HG03520 (cell line): ENCODE data around the gene MRPL20.
"Not testable (repeated sequence)": the region's sequence is repeated elsewhere in the genome, so short reads cannot be mapped to it uniquely, and the experiment has no call there.

Source experiments
- ATAC-seq: cut with Tn5 transposase; IDR thresholded peaks from one replicate; pipeline ENCODE4 v1.9.1; 2021; ENCODE audit warnings: mild to moderate bottlenecking, moderate library complexity; ENCODE audit not compliant: unreplicated experiment

Gene MRPL20

DNA sequence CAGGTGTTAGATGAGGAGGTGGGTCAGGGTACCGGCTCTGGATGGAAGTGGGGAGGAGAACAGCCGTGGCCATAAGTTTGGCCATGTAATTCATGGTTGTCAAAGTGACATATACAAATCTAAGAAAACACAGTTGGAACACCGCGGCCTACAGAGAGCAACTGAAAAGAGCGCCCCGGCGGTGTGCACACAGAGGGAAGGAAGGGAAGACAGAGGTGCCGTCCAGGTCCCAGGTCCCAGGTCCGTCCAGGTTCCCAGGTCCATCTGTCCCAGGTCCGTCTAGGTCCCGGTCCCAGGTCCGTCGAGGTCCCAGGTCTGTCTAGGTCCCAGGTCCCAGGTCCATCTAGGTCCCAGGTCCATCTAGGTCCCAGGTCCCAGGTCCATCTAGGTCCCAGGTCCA, 4.5 kb upstream of the MRPL20 start:
- no peak for ATAC-seq

DNA sequence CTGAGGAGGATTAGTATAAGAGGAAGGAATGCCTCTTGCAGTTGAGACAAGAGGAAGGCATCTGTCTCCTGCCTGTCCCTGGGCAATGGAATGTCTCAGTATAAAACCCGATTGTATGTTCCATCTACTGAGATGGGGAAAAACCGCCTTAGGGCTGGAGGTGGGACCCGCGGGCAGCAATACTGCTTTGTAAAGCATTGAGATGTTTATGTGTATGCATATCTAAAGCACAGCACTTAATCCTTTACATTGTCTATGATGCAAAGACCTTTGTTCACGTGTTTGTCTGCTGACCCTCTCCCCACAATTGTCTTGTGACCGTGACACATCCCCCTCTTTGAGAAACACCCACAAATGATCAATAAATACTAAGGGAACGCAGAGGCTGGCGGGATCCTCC, 3.1 kb upstream of the MRPL20 start:
- not testable (repeated sequence) for ATAC-seq

DNA sequence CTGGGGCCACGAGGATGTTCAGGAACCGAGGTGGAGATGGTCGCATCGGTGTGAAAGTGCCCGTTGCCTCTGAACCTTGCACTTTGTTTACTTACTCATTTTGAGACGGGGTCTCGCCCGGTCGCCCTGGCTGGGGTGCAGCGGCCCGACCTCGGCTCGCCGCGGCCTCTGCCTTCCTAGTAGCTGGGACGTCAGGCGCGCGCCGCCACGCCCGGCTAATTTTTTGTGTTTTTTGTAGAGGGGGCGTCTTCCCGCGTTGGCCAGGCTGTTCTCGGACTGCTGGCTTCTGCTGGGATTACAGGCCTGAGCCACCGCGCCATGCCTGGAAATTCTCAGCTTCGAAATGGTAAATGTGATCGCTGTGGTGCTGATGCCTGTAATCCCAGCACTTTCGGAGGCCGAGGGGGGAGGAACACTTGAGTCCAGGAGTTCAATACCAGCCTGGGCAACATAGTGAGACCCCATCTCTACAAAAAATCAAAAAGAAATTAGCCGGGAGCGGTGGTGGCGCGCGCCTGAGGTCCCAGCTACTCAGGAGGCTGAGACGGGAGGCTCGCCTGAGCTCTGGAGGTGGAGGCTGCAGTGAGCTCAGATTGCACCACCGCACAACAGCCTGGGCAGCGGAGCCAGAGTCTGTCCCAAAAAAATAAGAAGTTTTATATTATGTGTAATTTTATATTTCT, 684 bp upstream of the MRPL20 start:
- ATAC-seq, result peak; percentile 9

DNA sequence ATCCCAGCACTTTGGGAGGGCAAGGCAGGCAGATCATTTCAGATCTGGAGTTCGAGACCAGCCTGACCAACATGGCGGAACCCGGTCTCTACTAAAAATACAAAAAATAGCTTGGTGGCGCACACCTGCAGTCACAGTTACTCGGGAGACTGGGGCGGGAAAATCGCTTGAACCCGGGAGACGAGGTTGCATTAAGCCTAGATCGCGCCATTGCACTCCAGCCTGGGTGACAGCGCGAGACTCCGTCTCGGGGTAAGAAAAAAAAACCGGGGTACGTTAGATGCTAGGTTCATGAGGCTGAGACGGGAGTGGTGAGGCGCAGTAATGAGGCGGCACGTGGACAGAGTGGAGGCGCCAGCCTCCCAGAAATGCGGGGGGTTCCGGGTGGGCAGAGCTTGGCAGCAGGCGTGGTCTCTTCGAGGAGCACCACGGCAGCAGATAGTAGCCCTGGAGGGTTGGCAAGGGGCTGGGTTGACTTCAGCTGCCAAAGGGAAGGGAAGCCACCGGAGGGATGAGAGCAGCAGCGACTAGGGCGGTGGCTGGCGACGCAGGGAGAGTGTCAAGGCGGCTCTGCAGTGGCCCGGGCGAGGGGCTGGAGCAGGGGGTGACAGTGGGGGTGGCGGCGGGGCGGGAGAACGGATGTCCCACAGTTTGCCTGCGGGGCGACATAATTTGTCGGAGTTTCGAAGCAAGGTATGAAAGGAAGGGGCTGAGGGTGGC, 832 bp downstream of the MRPL20 start:
- no peak for ATAC-seq

DNA sequence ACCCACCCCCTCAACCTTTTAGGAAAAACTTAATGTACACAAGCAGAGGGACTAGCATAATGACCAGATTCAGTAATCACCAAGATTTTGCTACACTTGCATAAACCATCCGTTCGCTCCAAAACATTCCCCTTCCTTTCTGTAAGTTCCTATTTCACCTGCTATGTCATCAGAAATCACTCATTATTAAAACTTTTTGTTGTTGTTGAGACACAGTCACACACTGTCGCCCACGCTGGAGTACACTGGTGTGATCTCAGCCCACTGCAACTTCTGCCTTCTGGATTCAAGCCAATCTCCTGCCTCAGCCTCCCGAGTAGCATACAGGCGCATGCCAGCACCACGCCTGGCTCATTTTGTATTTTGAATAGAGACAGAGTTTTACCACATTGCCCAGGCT, 3.4 kb downstream of the MRPL20 start:
- ATAC-seq, result no peak

DNA sequence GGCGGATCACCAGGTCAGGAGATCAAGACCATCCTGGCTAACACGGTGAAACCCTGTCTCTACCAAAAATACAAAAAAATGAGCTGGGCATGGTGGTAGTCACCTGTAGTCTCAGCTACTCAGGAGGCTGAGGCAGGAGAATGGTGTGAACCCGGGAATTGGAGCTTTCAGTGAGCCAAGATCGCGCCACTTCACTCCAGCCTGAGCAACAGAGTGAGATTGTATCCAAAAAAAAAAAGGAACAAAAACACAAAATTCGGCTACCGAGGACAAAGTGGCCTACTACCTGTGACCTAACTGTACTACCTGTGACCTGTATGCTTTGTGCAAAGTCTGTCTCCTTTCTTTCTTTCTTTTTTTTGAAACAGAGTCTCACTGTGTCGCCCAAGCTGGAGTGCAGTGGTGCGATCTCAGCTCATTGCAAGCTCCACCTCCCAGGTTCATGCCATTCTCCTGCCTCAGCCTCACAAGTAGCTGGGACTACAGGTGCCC, 4.1 kb downstream of the MRPL20 start:
- not testable (repeated sequence) for ATAC-seq

DNA sequence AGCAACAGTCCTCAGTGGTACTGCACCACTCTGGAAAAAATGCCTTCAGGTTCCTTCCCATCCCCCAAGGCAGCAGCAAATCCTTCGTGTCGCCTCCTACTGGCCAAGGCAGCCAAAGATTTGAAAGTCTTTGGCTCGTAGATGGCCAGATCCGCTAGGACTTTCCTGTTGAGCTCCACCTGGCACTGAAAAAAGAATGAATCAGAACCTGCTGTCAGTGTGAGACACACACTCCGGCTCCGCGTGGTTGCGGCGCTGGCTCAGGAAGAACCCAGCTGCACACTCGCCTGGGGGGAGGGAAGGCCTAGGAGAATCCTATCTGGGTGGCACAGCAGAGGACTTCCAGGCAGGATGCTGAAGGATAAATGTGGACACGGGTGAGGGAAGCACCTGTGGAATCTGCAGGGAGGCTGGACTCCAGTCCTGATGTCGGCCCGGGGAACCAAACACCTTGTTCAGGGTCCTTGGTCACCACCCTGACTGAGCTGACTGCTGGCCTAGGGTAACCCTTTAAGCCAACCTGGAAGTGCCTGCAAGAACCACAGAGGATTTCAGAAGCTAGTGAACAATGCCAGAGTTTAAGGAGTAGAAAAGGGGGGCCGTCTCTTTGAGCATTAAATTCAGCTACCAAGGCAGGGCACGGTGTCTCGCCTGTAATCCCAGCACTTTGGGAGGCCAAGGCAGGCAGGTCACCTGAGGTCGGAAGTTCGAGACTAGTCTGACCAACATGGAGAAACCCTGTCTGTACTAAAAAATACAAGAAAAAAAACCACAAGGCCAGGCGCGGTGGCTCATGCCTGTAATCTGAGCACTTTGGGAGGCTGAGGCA, 4.8 kb downstream of the MRPL20 start:
- no peak for ATAC-seq

DNA sequence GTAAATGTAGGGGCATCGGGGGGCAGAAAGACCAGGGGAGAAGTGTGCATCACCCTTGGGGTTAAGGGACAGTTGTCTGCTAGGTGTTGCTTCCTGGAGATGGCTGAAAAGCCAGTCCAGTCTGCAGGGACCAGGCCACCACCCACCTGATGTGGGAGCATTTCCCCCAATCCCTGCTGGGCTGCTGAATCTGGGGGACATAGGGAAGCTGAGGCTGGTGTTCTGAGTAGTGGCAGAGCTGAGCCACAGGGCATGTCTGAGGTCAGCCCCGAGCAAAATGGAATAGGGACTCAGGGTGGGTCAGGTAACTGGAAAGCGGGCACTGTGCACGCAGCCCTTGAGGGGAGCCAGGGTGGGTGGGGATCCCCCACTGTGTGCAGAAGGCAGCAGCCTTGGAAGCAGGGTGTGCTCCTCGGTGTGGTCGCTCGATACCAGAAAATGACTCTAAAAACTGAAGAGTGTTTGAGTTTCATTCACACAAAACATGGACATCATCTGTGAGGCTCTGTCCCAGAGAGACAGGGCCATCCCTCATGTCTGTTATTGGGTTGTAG, 5.6 kb downstream of the MRPL20 start:
- no peak for ATAC-seq

DNA sequence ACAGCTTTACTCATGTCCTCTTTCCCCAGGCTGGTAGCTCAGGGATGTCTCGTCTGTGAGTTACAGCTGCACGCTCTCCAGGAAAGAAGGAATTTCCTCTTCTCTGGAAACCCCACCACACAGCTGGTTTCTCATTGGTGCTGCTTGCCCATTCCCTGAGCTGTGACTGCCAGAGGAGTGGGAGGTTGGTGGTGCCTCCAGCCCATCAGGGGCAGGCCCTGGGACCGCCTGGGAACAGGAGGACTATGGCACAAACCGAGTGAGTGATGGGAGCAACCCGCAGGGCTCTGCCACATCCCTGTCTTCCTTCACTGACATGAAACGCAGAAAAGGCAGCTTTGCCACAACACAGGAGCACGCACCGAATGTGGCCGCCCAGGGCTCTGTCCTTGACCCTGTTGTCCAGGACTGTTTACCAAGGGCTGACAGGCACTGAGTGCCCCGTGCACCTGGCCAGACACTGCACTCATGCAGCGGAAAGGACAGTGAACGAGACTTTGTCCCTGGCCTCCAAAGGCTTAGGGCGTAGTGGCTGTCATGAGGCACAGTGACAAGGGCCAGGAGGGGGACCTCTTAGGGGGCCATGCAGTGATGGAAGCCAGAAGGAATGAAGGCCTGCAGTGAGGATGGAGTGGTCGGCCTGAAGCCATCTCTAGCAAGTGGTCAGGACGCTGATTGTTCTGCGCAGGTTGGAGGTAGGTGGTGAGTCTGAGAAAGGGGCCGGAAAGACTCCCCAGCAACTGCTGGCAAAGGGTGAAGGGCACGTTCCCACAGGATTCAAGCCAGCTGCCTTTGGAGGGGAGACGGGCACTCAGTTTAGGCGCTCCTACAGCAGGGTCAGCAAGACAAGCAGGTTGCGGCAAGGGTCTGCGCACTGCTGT, 6.3 kb downstream of the MRPL20 start:
- no peak for ATAC-seq

DNA sequence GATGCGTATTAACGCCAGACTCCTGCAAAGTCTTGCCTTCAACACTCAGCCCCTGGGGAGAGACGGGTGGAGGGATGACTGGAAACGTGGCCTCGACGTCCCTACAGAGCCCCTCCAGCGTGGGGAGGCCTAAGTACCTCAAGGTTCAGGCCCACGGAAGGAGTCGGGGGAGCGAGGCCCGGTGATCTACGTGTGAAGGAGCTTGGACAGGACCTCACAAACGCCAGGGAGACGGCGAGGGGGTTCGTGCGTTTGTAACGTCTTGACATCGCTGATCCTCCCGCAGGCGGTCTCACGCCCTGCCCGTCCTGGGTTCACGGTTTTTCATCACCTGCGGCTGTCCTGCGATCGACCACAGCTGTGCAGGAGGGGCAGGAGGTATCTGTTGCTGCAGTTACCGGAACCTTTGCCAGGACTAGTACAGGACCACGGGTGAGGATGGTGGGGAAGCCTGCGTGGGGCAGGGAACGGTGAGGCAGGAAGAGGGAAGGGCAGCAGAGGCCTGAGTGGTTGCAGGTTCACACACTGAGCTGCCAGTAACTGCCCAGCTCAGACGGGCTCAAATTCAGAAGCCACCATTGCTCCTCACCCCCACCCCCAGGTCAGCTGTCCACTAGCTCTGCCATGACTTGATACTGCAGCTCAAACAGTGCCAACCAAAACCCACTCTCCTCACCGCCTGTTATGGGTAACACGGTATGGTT, 7.1 kb downstream of the MRPL20 start:
- no peak for ATAC-seq

DNA sequence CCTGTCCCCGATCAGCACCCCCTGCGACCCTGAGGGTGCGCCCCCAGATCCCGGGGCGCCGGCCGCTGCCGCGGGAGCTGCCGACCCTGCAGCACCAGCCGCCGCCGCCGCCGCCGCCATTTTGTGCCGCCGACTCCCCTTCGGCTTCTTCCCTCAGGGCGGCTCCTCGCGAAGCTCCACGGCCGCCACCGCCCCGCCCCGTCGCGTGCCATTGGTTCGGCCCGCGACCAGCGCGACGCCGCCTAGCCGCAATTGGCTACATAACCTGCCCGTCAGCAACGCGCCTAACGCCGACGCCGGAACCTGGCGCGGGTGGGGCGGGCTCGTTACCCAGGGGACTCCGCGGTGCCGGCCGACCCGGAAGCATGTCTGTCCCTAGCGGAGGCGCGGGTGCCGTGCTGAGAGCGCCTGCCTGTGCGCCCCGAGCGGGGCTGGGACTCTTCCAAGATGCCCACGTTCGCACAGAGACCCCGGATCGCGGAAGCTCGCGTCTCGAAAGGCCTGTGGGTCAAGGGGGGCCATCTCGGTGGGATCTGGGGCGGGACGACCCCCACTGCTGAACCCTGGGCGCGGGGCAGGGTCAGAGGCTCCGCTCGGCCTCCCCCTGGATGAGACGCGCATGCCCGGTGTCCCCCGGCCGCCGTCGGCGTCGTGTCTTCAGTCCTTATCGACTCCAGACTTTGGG, 7.8 kb downstream of the MRPL20 start, which contains the start of gene CCNL2:
Gene CCNL2, minus strand, starts transcription at position 149 of the 685 bp plus-strand sequence. Its CDS starts 29 bp downstream, at position 120.
- ATAC-seq, result peak; percentile 88

DNA sequence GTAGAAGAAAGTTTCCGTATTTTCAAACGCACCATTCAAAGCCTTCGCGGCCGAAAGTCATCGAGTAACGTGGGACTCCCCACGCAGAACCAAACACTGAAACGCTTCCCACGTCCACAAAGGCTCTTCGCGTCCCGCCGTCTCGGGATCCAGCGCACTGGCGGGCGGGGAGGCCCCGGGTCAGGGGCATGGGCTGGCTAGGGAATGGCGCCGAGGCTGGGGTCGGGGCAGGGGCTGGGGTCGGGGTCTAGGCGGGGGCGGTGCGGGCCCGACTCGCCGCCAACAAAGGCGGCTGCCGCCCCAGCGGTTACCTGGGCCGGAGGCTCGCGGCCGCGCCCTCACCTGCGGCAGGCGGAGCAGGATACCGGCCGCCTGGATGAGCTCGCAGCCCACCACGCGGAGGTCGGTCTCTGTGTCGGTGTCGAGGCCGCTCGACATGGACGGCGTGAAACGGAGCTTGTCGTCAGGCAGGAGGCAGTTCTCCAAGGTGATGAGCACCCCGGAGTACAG, 8.4 kb downstream of the MRPL20 start:
- ATAC-seq, result no peak

DNA sequence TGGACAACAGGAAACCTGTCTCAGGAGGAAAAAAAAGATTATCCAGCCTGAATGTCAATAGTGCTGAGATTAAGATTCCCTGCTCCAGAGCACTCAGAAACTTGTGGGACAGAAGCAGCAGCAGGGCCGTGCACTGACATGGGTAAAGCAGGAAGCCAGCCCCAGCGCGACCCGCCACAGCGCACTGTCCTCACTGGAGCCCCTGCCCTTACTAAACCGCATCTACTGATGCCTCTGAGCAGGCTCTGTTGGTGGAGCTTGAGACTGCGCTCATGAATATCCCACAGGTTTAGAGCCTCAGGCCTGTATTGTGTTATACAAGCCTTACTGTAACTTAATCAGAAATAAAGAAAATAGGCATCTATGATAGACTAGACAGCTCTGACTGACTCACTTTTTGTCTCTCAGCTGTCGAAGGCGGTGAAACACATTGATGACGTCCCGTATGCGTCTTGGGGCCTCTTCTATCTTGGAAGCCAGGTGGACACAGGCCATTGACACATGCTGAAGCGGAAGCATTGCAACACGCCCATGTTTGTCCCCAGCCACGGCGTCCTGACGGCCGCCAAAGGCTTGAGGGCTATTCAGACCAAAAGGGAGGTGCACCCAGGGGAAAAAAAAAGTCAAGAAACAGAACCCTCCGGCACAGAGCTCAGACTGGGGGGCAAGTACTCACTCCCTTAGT, 9.1 kb downstream of the MRPL20 start:
- ATAC-seq, result no peak

DNA sequence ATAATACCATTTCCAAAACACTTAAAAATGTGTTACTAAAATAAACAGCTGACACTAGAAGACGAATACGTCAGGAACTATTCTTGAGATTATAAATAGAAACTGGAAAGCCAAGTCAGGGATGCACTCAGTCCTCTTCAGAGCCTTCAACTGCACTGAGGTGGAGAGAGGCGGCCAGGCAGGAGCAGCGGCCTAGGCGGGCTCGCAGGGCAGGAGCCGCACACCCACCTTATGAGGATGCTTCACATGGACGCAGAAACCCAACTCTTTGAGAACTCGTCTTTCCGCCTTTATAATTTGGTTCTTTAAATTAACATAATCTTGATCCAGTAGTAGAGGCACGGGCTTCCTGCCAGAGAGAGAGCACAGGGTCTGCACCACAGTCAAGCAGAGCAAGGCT, 11.9 kb downstream of the MRPL20 start:
- ATAC-seq, result no peak

DNA sequence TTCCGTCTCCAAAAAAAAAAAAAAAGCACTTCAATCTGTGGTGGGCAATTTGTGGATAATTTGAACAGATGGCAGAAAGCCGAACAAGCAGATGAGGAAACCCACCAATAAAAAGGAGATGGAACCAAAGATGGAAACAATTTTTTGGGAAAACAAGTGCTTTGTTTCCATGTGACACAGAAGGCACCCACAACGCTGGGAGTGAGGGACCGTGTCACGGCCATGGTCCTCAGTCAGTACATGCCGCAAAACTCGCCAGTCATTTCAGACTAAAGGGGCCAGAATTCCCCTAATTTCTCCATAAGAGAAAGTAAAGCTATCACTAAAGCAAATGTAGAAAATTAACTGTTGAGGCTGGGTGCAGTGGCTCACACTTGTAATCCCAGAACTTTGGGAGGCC, 13.0 kb downstream of the MRPL20 start:
- no peak for ATAC-seq

DNA sequence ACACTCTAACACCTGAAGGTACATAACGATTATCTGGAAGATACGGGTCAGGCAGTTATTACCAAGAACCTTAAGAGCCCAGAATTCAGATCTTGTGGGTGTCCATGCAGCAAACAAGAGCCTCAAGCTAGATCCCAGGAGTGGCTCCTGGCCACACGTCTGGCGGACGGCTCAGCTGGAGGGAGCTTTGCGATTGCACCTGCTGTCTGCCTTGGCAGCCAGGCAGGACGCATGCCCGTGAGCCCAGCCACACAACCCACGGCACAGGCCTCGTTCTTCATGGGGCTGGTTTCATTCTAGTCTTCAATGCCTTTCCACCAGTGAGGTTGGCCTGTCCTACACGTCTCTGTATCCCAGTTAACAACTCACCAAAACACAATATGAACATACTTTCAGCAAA, 13.7 kb downstream of the MRPL20 start:
- ATAC-seq, result no peak

DNA sequence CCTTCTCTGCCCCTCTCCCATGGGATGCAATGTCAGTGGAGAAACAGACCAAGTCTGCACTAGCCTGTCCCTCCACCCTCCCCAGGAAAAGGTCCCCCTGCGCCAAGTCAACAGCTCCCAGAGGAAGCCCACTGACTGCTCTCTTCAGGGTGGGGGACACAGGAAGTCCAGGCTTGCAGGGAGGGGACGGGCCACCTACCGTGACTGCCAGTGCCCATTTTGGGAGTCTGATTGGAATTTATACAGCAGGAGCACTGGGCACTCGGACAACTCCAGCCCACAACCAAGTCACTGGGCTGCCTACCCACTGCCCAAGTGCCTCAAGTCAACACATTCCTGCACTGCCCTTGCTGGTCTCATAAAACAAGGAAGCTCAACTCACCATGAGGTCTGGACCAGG, 14.1 kb downstream of the MRPL20 start:
- no peak for ATAC-seq

DNA sequence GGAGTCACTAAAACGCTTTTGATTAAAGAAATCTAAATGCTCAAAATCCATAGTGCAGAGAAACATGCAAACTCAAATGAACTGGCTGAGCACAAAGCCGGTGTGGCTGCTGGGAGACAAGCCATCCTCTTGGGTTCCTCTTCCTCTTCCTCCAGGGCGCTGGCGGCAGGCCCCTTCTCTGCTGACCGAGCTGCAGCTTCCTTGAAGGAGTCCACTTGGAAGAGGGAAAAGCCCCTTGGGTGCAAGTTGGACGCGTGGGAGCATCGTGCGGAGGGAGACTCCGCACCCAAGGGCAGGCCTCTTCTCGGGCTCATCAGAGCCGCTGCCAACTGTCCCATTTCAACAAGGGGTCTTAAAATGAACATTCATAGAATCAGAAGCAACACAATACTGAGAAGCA, 15.9 kb downstream of the MRPL20 start:
- ATAC-seq, result no peak
